GM19025 (cell line): ENCODE results near the gene C1orf226.
"Not testable (repeated sequence)": the region's sequence is repeated elsewhere in the genome, so short reads cannot be mapped to it uniquely, and the experiment has no call there.

Experiments
- ATAC-seq: cut with Tn5 transposase; IDR thresholded peaks from one replicate; pipeline ENCODE4 v1.9.1; 2021; ENCODE audit warnings: mild to moderate bottlenecking, low read depth, moderate library complexity; ENCODE audit not compliant: unreplicated experiment

C1orf226 gene

GRCh38 chr1:162404550-162405160 is 23.1 kb downstream of the C1orf226 start:
- no peak for ATAC-seq

- ATAC-seq: no peak
Measured at GRCh38 chr1:162405800-162406199, 24.3 kb downstream of the C1orf226 start.

- no peak for ATAC-seq
Measured at GRCh38 chr1:162406811-162407210, 25.3 kb downstream of the C1orf226 start.

- ATAC-seq: no peak
Measured at GRCh38 chr1:162407539-162407938, 26.0 kb downstream of the C1orf226 start.

- ATAC-seq: no peak
Measured at GRCh38 chr1:162412002-162412401, 30.5 kb downstream of the C1orf226 start, which contains the start of gene SH2D1B. SH2D1B (minus strand) TSS chr1:162412136; CDS start chr1:162412016, 120 bp downstream.

- ATAC-seq: no peak
Measured at GRCh38 chr1:162416215-162416614, 34.7 kb downstream of the C1orf226 start.

GRCh38 chr1:162416909-162417308 is 35.4 kb downstream of the C1orf226 start:
- no peak for ATAC-seq

- ATAC-seq: no peak
Measured at GRCh38 chr1:162417650-162418049, 36.1 kb downstream of the C1orf226 start.

- ATAC-seq: not testable (repeated sequence)
Measured at GRCh38 chr1:162418584-162418983, 37.1 kb downstream of the C1orf226 start.

GRCh38 chr1:162419450-162419931 is 38.0 kb downstream of the C1orf226 start:
- not testable (repeated sequence) for ATAC-seq

GRCh38 chr1:162420120-162420519 is 38.6 kb downstream of the C1orf226 start:
- ATAC-seq: no peak

- no peak for ATAC-seq
Measured at GRCh38 chr1:162421258-162422164, 40.0 kb downstream of the C1orf226 start.

- ATAC-seq: no peak
Measured at GRCh38 chr1:162422662-162423375, 41.3 kb downstream of the C1orf226 start.

- ATAC-seq: no peak
Measured at GRCh38 chr1:162430583-162430982, 49.1 kb downstream of the C1orf226 start.

- ATAC-seq: not testable (repeated sequence)
Measured at GRCh38 chr1:162432977-162433713, 51.6 kb downstream of the C1orf226 start.
